Activated CD8-positive, alpha-beta memory T cell treated with anti-CD3 and anti-CD28 coated beads for 48 hours (primary cell): ENCODE measurements around the gene MYCBP2.
"Not testable (repeated sequence)": the region's sequence is repeated elsewhere in the genome, so short reads cannot be mapped to it uniquely, and the experiment has no call there.

Source experiments
- DNase-seq, 3 experiments: peaks; one replicate each; pipeline ENCODE4 v3.0.0-alpha.2; 2020; ENCODE audit warnings: low read depth in 2 of 3, low spot score in 2 of 3

The MYCBP2 gene

DNA sequence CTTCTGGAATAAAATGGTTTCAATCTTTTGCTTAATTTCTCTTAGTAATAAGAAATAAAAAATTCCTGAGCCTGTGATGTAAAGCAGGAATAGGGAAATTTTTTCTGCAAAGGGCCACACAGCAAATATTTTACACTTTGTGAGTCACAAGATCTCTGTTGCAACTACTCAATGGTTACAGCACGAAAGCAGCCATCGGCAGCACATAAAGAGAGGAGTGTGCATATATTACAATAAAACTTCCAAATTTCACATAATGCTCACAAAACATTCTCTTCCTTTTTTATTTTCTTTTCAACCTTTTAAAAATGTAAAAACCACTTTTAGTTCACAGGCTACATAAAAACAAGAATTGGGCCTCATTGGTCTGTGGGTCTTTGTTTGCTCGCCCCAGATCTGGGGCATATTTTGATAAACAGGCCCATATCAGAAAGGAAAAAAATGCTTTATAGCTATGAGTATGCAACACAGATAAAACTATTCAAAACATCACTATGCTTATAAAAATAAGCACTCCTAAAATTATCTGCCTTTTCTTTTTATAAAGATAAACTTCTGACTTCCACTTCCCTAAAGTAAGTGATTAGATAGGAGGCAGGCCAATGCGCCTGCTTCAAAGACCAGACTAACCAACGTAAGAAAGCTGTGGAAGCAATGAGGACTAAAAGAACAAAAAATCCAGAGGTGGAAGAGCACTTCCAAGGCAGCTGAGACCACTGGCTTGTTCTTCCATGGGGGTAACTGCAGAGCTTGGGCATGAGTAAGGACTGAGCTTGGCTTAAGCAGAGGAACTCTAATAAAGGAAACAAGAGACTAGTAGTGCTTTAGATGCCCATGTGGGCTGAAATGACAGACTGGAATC is 26.5 kb downstream of the MYCBP2 start:
- no peak for DNase-seq

DNA sequence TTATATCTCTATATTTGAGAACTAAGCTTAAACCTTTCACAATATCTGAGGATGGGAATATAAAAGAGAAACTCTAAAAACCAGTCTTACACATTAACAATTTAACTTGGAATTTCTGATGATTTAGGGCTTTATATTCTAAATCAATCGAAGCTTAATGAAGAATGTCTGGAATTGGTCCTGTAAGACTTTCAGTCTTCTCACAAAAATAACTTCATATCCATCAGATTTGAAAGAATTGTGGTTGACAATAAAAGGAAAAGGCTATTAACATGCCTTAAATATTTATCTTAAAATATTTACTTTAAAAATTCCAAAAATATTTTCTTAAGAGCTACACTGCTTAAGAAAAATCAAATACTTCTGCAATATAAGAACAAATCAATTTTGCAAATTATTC is 27.3 kb downstream of the MYCBP2 start:
- DNase-seq, result no peak

DNA sequence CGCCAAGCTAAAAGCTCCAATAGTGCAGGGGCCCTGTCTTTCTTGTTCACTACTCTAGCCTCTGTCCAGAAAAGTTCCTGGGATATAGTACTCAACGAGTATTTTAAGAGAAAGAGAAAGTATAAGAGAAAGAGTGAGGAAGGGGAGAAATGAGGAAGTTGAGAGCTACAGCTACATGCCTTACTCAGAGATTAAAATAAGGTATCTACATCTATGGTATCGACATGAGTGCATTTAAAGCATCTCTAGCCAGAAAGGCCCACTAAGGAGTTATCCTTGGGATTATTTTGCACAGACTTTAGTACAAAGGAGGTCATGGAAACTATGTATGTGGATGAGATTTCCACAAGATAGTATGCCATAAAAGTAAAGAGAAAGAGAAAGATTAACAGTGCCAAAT is 28.5 kb downstream of the MYCBP2 start:
- DNase-seq, result no peak

DNA sequence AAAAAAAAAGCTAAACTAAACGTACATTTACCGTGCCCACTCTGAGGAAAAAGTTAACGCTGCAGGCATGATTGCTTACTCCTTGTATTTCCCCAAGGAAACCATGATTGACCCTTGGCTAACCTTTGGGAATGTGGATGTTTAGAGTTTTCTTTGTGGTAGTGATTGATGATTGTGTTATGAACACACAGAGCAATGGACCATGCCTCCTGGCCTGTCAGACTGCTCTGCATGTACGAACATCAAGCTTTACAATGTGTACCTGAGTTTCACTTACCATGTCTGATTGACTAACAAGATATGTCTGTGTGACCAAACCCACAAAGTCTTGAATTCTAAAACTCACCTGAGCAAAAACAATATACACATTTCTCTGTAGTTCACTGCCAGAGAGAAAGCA is 35.1 kb downstream of the MYCBP2 start:
- DNase-seq, result no peak

DNA sequence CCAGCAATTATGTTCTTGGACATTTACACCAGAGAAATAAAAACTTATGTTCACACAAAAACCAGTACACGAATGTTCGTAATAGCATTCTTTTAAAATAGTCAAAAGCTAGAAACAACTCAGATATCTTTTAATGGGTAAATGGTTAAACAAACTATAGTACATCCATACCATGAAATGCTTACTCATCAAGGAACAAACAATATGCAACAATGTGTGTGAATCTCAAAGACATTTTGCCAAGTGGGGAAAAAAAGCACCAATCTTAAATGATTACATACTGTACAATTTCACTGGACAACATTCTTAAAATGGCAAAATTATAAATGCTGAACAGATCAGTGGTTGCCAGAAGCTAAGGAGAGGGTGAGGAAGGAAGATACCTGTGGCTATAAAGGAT is 36.6 kb downstream of the MYCBP2 start:
- DNase-seq, result no peak

DNA sequence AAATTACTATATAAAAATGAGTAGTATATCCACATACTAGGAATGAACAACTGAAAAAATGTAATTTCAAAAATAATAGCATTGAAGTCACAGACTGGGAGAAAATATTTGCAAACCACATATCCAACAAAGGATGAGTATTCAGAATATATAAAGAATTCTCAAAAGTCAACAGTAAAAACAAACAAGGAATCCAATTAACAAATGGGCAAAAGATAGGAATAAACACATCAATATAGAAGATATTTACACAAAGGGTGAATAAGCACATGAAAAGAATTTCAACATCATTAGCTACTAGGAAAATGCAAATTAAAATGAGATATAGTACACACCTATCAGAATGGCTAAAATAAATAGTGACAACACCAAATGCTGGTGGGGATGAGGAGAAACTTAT is 37.0 kb downstream of the MYCBP2 start:
- DNase-seq, result no peak

DNA sequence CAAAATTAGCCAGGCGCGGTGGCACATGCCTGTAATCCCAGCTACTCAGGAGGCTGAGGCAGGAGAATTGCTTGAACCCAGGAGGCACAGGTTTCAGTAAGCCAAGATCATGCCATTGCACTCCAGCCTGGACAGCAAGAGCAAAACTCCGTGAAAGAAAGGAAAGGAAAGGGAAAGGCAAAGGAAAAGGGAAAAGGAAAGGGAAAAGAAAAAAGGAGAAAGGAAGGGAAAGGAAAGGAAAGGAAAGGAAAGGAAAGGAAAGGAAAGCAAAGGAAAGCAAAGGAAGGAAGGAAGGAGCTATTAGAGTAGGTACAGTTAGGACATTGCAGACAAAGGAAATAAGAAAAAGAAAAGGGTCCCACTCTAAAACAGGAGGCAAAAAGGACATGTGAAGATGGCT is 41.3 kb downstream of the MYCBP2 start:
- DNase-seq, result not testable (repeated sequence)

DNA sequence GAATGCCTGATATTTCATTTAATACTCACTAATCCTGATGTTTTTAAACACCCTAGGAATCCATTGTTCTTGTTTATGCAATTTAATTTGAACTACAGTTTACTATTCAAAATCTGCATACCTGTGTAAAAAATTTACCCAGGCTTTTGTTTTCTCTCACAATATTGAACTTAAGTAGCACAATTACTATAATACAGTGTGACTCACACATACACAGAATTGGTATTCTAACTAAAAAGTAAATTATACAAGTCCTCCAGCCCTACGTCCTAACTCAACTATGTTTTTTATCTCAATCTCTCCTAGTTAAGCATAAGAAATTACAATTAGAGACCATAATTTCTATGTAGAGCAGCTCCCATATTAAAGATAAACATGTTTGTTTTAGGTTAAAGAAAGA is 41.8 kb downstream of the MYCBP2 start:
- no peak for DNase-seq

DNA sequence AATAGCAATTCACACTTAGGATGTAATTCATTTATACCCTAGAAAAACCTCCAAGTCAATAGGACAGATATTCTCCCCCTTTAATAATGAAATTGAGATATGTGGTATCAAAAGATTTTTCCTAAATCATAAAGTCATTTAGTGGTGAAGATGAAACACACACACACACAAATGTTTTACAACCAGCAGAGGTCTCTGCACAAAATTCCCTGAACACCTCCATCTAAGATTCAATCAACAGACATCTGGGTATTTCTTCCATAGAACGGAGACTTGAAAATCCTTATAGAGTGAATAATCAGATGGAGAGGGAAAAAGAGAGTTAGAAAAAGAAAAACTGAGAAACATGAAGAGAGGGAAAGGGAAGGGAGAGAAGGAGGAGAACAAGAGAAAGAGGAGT is 52.8 kb downstream of the MYCBP2 start:
- DNase-seq, result no peak

DNA sequence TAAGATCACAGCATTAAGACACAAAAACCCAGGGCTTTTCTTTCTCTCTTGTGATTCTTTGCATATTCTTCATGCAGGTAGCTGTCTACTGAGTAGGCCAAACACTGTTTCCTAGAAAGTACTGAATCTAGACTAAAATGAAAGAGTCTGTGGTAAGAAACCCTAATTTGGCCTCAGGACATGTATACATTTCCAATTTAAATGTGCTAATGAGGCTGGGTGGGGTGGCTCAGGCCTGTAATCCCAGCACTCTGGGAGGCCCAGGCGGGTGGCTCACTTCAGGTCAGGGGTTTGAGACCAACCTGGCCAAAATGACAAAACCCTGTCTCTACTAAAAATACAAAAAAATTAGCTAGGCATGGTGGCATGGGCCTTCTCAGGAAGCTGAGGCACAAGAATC is 57.8 kb downstream of the MYCBP2 start:
- no peak for DNase-seq

DNA sequence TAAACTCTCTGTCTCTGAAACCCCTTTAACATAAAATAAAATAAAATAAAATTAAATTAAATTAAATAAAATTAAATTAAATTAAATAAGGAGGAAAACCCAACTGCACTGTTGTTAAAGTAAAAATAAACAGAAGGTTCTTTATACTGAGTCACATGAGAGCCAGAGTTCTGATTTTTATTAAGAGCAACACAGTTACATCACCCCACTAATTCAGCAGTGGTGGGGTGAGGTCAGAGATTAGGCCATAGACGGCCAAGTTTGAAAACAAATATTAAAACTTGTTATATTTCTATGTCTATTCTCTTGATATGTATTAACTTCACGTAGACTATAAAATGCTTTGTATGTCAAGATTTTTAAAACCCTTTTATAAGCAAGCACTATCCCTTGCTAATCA is 59.5 kb downstream of the MYCBP2 start:
- DNase-seq, result no peak

DNA sequence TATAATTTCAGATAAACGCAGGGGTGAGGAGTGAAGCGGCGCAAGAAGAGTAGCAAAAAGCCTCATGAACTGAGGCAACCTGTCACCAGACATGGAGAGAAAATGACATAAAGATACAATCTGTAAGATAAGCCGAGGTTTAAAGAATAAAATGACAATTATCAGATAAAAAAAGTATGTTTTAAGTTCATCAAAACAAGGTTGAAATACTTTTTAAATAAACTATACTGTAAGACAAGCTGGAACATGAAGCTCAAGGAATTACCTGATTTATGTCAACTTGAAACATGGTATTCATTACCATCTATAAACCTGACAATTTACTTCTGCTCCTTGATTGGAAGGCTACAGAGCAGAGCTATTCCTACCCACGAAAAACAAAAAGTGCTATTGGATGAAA is 61.6 kb downstream of the MYCBP2 start:
- no peak for DNase-seq

DNA sequence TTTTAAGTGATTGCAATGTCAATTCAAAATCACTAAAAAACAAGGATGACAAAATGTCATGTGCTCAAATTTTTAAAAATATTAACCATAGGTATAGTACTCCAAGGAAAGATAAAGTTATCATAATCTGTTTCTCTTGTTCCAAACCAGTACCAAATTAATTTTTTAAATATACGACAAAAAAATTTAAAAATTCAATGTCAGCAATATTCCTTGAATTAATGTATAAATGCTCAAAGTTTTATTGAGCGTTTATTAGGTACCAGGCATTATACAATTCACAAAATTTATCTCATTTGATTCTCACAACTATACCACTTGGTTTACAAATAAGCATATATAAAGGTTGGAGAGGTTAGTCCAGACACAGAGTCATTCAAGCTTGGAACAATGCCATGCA is 64.7 kb downstream of the MYCBP2 start:
- DNase-seq, result no peak

DNA sequence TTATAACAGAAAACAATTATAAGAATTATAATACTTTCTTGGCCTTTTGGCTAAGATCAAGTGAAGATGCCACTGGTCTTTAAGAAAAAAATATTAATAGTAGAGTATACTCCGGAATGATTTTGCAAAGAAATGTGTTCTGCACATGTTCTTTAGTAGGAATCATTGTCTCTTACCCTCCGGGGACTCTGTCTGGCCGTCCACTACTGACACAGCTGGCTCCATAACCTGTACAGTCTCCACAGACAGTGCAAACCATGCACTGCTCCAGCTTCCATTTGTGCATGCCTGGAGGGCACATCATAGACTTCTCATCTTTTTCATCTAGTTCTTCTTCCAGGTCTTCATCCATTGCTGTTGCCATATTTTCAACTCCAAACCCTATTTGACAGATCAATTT is 75.9 kb downstream of the MYCBP2 start:
- no peak for DNase-seq

DNA sequence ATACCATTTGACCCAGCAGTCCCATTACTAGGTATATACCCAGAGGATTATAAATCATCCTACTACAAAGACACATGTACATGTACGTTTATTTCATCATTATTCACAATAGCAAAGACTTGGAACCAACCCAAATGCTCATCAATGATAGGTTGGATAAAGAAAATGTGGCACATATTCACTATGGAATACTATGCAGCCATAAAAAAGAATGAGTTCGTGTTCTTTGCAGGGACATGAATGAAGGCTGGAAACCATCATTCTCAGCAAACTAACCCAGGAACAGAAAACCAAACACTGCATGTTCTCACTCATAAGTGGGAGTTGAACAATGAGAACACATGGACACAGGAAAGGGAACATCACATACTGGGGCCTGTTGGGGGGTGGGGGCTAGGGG is 81.7 kb downstream of the MYCBP2 start:
- not testable (repeated sequence) for DNase-seq

DNA sequence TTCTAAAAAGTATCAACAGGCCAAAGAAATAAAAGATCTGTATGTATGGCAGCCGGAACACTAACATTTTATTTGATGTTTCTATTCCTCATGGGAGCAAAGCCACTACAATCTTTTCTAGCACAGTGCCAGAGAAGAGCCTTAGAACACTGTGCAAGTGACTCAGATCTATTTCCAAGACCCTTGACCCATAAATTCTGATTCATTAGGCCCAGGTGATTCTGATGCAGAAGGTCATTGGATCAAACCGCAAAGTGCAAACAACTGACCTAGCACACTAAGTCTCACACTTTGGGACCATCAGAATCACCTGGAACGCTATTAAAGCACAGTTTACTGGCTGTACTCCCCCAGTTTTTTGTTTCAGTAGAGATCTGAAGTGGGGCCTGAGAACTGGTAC is 87.6 kb downstream of the MYCBP2 start:
- no peak for DNase-seq

DNA sequence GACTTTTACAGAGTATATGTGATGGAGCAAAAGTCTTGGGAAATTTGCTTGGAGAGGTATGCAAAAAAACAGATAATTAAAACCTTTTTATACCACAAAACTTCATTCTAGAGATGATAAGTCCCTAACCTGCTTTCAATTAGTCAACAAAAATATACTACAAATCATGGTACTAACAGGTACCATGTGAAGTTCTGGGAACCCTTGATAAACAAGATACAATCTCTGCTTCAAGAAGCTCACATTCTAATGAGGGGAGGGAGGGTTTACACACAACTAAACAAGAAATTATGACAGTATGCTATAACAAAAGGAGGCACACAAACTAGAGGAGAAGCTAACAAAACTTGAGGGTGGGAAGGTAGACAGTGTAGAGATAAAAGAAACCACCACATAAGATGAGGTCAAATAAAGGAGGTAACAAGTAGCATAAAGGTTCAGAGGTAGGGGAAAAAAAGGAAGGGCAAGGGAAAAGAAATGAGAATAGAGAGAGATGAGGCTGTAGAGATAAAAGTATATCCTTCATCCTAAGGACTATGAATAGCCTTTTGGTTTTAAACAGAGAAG is 91.4 kb downstream of the MYCBP2 start:
- no peak for DNase-seq

DNA sequence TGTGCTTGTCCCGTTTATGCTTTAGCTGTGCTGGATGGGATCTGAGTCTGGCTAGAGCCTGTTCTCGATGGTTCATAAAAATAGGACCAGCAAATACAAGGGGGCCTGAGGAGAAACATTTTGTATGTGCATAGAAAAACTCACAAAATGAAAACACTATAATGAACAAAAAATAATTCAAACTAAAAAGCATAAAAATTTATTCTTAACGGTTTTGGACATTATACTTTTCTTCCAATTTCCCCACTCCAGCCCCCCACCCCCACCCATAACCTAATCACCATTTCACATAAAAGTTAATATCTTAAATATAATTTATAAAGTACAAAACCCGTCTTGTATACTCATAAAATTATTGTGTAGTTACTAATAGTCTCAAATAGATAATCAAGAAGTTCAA is 93.7 kb downstream of the MYCBP2 start:
- DNase-seq, result no peak

DNA sequence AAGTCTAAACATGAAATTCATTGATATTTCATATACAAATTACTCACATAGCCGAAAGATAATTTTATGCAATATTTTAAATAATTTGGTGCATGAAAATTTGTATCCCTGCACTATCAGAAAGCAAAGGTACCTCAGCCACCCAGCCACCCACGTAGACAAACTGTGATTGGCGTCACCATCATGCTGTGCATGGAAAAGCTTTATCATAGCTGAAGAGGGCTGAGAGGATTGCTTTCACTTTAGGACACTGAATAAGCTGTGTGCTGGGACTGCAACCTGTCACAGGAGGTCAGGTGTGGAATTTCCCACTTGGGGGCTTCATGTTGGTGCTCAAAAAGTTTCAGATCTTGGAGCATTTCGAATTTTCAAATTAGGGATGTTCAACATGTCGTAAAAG is 96.3 kb downstream of the MYCBP2 start:
- no peak for DNase-seq

DNA sequence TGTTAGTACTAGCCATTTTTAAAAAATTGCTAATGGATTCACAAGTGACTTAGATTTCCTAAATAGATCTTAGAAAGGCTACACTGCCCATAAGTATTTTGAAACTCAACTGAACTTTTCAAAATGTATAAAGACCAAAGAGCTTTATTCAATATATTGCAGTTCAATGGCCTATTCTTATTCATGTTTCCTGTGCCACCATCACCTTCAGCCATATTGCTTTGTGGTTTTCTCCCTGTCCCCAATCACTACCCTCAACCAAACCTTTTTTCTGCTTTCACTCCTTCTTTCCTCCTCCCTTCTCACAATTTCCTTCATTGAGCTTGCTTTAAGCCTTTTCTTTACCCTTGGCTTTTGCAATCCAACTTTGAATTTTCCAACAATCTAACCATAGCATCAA is 100.9 kb downstream of the MYCBP2 start:
- no peak for DNase-seq

DNA sequence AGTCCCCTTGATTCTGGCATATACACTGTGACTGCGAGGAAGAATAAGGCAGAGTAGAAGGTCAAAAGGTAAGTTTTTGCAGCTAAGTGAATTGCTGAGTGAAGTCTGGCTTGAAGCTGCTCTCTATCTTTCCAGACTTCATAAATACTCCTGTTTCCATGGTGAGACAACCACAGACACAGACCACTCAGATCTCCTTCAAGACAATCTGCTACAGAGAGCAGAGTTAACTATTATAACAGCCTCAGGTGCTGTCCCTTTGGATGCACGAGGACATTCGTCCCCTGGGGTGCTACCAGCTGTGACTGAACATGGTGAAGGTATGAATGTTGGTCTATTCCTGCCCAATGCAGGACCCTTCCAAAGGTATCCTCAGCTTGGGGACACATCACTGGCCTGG is 104.0 kb downstream of the MYCBP2 start:
- no peak for DNase-seq

DNA sequence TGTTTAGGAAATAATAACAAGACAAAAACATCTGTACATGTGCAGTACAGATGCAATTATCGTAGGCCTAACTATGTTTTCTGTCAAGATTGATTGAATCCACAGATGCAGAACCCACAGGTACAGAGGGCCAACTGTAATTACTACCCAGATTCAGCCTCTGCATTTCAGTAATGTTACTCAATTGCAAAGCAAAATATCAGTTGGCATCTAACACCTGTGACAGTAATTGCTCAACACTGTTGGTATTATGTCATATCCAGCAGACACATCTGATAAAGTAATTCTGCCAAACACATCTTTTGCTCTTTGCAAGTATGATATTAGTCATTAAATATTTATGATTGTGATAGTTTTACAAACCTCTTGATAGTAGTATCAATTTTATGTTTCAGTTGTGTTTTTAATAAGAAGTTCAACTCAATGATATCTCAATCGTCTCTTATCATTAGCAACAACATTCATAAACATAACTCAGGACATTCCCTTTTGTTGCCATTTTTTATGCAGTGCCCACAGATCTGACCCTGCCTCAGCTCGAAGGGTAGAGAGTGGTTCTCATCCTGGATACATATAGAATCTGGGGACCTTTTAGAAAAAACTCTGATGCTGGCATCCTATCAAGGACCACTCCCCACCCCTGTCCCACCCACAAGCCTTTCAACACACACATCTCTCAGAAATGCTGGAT is 104.7 kb downstream of the MYCBP2 start:
- DNase-seq, result no peak
